ENCODE data around the gene VENTX. TPM values are rescaled to one million over a fixed set of nuclear protein-coding genes. Genes with fewer than 3 reads are reported as not detected.

Gene VENTX
- polyA plus RNA-seq, 3 donors = 1.4 to 56.0 (median 1.6) TPM

DNA sequence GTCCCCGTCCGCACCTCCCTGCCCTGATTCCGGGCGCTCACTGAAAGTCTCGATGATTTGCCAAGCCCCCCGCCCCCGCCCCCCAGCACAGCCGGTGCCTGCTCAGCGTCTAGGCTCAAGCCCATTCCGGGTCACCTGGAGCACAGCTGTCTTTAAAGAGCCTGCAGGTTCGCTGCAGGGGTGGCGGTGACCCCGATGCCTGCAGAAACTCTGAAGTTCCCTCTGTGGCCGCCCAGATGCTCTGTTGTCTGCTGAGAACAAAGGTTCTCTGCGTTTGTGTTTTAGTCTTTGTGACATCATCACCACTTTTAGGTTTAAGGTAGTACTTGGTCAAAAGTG, 780 bp downstream of the VENTX start:
- intact Hi-C loops (cut with micrococcal nuclease) = loop anchor here in 1 of 2 donors (10.0 kb wide), 1 partner anchor 94 kb away; no protein-coding TSS in a partner anchor
- Histone ChIP-seq H3K27ac (ENCODE audit: low read depth in 1 of 2, low read length in 2 of 2) (no peak overlapping the region), H3K27me3 (ENCODE audit: control insufficient read depth in 2 of 2, insufficient read depth in 2 of 2, low read length in 2 of 2) (peaks cover 3 to 53% of the 10 kb centered on the region in 2 donors), H3K79me2 (ENCODE audit: insufficient read depth, low read length) (no peaks in the 10 kb centered on the region), H3K4me3 (replicated peaks in 1 of 3; ENCODE audit: low read depth in 2 of 3, low read length in 3 of 3) (peak overlapping the region in 1 of 3 experiments; percentile 76), H3K9me3 (replicated peaks in 1 of 2; ENCODE audit: control insufficient read depth in 1 of 2, insufficient read depth in 1 of 2, low read length in 2 of 2) (no peaks in the 10 kb centered on the region), H4K20me1 (ENCODE audit: insufficient read depth, low read length) (peaks cover 6% of the 10 kb centered on the region), H3K9ac (ENCODE audit: insufficient read depth, low read length, poor library complexity, severe bottlenecking) (no peak overlapping the region), H2AFZ (ENCODE audit: insufficient read depth, low read depth, low read length, poor library complexity, severe bottlenecking) (no peak overlapping the region), H3K4me1 (ENCODE audit: control insufficient read depth in 1 of 2, insufficient read depth in 2 of 2, low read length in 2 of 2) (peaks cover 64 to 71% of the 10 kb centered on the region in 2 donors), H3K36me3 (replicated peaks in 1 of 2; ENCODE audit: control insufficient read depth in 1 of 2, insufficient read depth in 2 of 2, low read length in 2 of 2) (no peaks in the 10 kb centered on the region), H3K4me2 (replicated peaks; ENCODE audit: extremely low read depth, low read length, poor library complexity, severe bottlenecking) (peak overlapping the region; percentile 74)
- Mint-ChIP-seq H3K4me3 (peak overlapping the region in 1 of 2 donors; percentile 82), H3K36me3 (peaks cover 9 to 13% of the 10 kb centered on the region in 2 donors), H3K27ac (peak overlapping the region in 1 of 7 donors; percentile 5), H3K4me1 (peaks cover 32% of the 10 kb centered on the region), H3K27me3 (ENCODE audit: low read depth in 3 of 3) (peaks cover 35 to 75% (median 54%) of the 10 kb centered on the region in 3 donors), H3K9me3 (peaks cover 0 to 4% (median 3%) of the 10 kb centered on the region in 7 donors)
- 95% methylated on average over 13 of the region's 15 CpGs for WGBS (ENCODE audit: insufficient coverage)
- DNase-seq = no peak
- TF ChIP-seq CTCF (IDR thresholded peaks at IDR 0.05) = no peak

GRCh38 chr10:133239990-133240389, 2.3 kb downstream of the VENTX start:
- DNase-seq = no peak
- Mint-ChIP-seq H3K9me3 (peaks cover 0 to 4% (median 2%) of the 10 kb centered on the region in 7 donors), H3K36me3 (peaks cover 9 to 13% of the 10 kb centered on the region in 2 donors), H3K4me3 (peak overlapping the region in 1 of 2 donors; percentile 39), H3K27ac (no peak overlapping the region), H3K4me1 (peaks cover 28% of the 10 kb centered on the region), H3K27me3 (ENCODE audit: low read depth in 3 of 3) (peaks cover 31 to 75% (median 54%) of the 10 kb centered on the region in 3 donors)
- intact Hi-C loops (cut with micrococcal nuclease) = loop anchor here in 1 of 2 donors (10.0 kb wide), 2 partner anchors 95 to 225 kb away; no protein-coding TSS in a partner anchor
- H4K20me1 ChIP-seq (ENCODE audit: insufficient read depth, low read length) = peaks cover 6% of the 10 kb centered on the region
- H3K9me3 ChIP-seq (replicated peaks in 1 of 2; ENCODE audit: control insufficient read depth in 1 of 2, insufficient read depth in 1 of 2, low read length in 2 of 2) = no peaks in the 10 kb centered on the region
- no peak overlapping the region for H3K27ac ChIP-seq (ENCODE audit: low read depth in 1 of 2, low read length in 2 of 2)
- no peaks in the 10 kb centered on the region for H3K36me3 ChIP-seq (replicated peaks in 1 of 2; ENCODE audit: control insufficient read depth in 1 of 2, insufficient read depth in 2 of 2, low read length in 2 of 2)
- no peak overlapping the region for H3K4me3 ChIP-seq (replicated peaks in 1 of 3; ENCODE audit: low read depth in 2 of 3, low read length in 3 of 3)
- TF ChIP-seq CTCF (IDR thresholded peaks at IDR 0.05) = no peak
- 32% methylated on average over 12 of the region's 15 CpGs for whole genome bisulfite sequencing (ENCODE audit: insufficient coverage)
- no peak overlapping the region for H3K9ac ChIP-seq (ENCODE audit: insufficient read depth, low read length, poor library complexity, severe bottlenecking)
- H3K4me2 ChIP-seq (replicated peaks; ENCODE audit: extremely low read depth, low read length, poor library complexity, severe bottlenecking) = no peak overlapping the region
- H3K79me2 ChIP-seq (ENCODE audit: insufficient read depth, low read length) = no peaks in the 10 kb centered on the region
- H3K4me1 ChIP-seq (ENCODE audit: control insufficient read depth in 1 of 2, insufficient read depth in 2 of 2, low read length in 2 of 2) = peaks cover 58 to 61% of the 10 kb centered on the region in 2 donors
- H2AFZ ChIP-seq (ENCODE audit: insufficient read depth, low read depth, low read length, poor library complexity, severe bottlenecking) = no peak overlapping the region
- H3K27me3 ChIP-seq (ENCODE audit: control insufficient read depth in 2 of 2, insufficient read depth in 2 of 2, low read length in 2 of 2) = peaks cover 3 to 50% of the 10 kb centered on the region in 2 donors
